ENCODE measurements around the gene TNNI3K.
A peak's percentile ranks its signal among the peaks of the same experiment; 100 is the strongest.
"Not testable (repeated sequence)": the region's sequence is repeated elsewhere in the genome, so short reads cannot be mapped to it uniquely, and the experiment has no call there.

TNNI3K gene

GRCh38 chr1:74235153-74235552 lies at the start of gene TNNI3K:
Gene TNNI3K, plus strand, starts transcription at chr1:74235387. Its CDS starts 65 bp downstream, at chr1:74235452.
- no peak for DNase-seq (ENCODE audit: low read depth)

GRCh38 chr1:74193908-74194307 lies 41.3 kb upstream of the TNNI3K start:
- peak; percentile 6 for DNase-seq (ENCODE audit: low read depth)

- DNase-seq (ENCODE audit: low read depth) = no peak
Measured at GRCh38 chr1:74195339-74195738, 39.8 kb upstream of the TNNI3K start.

GRCh38 chr1:74197255-74197654 lies 37.9 kb upstream of the TNNI3K start:
- DNase-seq (ENCODE audit: low read depth) = no peak

- DNase-seq (ENCODE audit: low read depth) = peak; percentile 90
Measured at GRCh38 chr1:74197657-74198552, 37.3 kb upstream of the TNNI3K start, which contains the start of the genes FPGT and LRRIQ3. Gene FPGT, plus strand, starts transcription at chr1:74198242. Its CDS starts 37 bp downstream, at chr1:74198279. Gene LRRIQ3, minus strand, starts transcription at chr1:74198176. Its CDS starts 14,492 bp downstream, at chr1:74183684.

GRCh38 chr1:74199504-74199903 lies 35.7 kb upstream of the TNNI3K start:
- no peak for DNase-seq (ENCODE audit: low read depth)

GRCh38 chr1:74205266-74205665 lies 29.9 kb upstream of the TNNI3K start:
- no peak for DNase-seq (ENCODE audit: low read depth)

GRCh38 chr1:74215229-74215628 lies 20.0 kb upstream of the TNNI3K start:
- DNase-seq (ENCODE audit: low read depth) = no peak

GRCh38 chr1:74222701-74223100 lies 12.5 kb upstream of the TNNI3K start:
- no peak for DNase-seq (ENCODE audit: low read depth)

GRCh38 chr1:74223453-74223852 lies 11.7 kb upstream of the TNNI3K start:
- no peak for DNase-seq (ENCODE audit: low read depth)

- DNase-seq (ENCODE audit: low read depth) = no peak
Measured at GRCh38 chr1:74236440-74236839, 1.3 kb downstream of the TNNI3K start.

GRCh38 chr1:74237035-74237434 lies 1.8 kb downstream of the TNNI3K start:
- no peak for DNase-seq (ENCODE audit: low read depth)

- no peak for DNase-seq (ENCODE audit: low read depth)
Measured at GRCh38 chr1:74237787-74238186, 2.6 kb downstream of the TNNI3K start.

- DNase-seq (ENCODE audit: low read depth) = no peak
Measured at GRCh38 chr1:74245168-74245772, 10.1 kb downstream of the TNNI3K start.

GRCh38 chr1:74246315-74246714 lies 11.1 kb downstream of the TNNI3K start:
- DNase-seq (ENCODE audit: low read depth) = no peak

- DNase-seq (ENCODE audit: low read depth) = no peak
Measured at GRCh38 chr1:74247881-74248528, 12.8 kb downstream of the TNNI3K start.

- DNase-seq (ENCODE audit: low read depth) = not testable (repeated sequence)
Measured at GRCh38 chr1:74253243-74253824, 18.1 kb downstream of the TNNI3K start.

- no peak for DNase-seq (ENCODE audit: low read depth)
Measured at GRCh38 chr1:74266001-74266400, 30.8 kb downstream of the TNNI3K start.

GRCh38 chr1:74271503-74271902 lies 36.3 kb downstream of the TNNI3K start:
- DNase-seq (ENCODE audit: low read depth) = no peak

GRCh38 chr1:74280642-74281396 lies 45.6 kb downstream of the TNNI3K start:
- no peak for DNase-seq (ENCODE audit: low read depth)

- DNase-seq (ENCODE audit: low read depth) = no peak
Measured at GRCh38 chr1:74286414-74286813, 51.2 kb downstream of the TNNI3K start.

GRCh38 chr1:74314438-74314837 lies 79.3 kb downstream of the TNNI3K start:
- DNase-seq (ENCODE audit: low read depth) = no peak

Measured in GM04504 (cell line).